Measurements from ENCODE around the gene TAF10.

Gene TAF10

GRCh38 chr11:6619004-6619745 lies 7.2 kb upstream of the TAF10 start, which contains the start of gene TPP1:
TPP1 (minus strand) TSS chr11:6619422; CDS start chr11:6619400, 22 bp downstream.
- TF ChIP-seq EZH2 (IDR thresholded peaks at IDR 0.05; ENCODE audit: borderline replicate concordance, low read length), result no peak
- TF ChIP-seq, protein P1, sequence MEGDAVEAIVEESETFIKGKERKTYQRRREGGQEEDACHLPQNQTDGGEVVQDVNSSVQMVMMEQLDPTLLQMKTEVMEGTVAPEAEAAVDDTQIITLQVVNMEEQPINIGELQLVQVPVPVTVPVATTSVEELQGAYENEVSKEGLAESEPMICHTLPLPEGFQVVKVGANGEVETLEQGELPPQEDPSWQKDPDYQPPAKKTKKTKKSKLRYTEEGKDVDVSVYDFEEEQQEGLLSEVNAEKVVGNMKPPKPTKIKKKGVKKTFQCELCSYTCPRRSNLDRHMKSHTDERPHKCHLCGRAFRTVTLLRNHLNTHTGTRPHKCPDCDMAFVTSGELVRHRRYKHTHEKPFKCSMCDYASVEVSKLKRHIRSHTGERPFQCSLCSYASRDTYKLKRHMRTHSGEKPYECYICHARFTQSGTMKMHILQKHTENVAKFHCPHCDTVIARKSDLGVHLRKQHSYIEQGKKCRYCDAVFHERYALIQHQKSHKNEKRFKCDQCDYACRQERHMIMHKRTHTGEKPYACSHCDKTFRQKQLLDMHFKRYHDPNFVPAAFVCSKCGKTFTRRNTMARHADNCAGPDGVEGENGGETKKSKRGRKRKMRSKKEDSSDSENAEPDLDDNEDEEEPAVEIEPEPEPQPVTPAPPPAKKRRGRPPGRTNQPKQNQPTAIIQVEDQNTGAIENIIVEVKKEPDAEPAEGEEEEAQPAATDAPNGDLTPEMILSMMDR (IDR thresholded peaks at IDR 0.05; ENCODE audit: low read length), result no peak
- Histone ChIP-seq H2AFZ (ENCODE audit: low read length) (peak within 1 kb of the TSS; percentile 50; the same call in 1 of the 2 replicates), H3F3A (ENCODE audit: insufficient read depth, low read length) (no peaks in the 10 kb centered on the region), H3K9ac (ENCODE audit: low read length) (peak within 1 kb of the TSS; percentile 74), H3K4me3 (ENCODE audit: low read depth, low read length, poor library complexity, severe bottlenecking) (peak within 1 kb of the TSS; percentile 82), H3K4me1 (ENCODE audit: insufficient read depth, low read length, severe bottlenecking) (peaks cover 19% of the 10 kb centered on the region), H3K9me2 (ENCODE audit: low read depth, low read length) (no peaks in the 10 kb centered on the region), H3K4me2 (ENCODE audit: low read length) (peak within 1 kb of the TSS; percentile 93), H3K27ac (ENCODE audit: low read depth, low read length, poor library complexity, severe bottlenecking) (no peak within 1 kb of the TSS), H3K9me3 (ENCODE audit: low read length) (no peaks in the 10 kb centered on the region), H4K20me1 (ENCODE audit: insufficient read depth, low read length) (no peaks in the 10 kb centered on the region), H3K79me2 (ENCODE audit: insufficient read depth, low read length) (no peaks in the 10 kb centered on the region), H3K27me3 (ENCODE audit: insufficient read depth, low read length) (0 out of 2 replicates have a peak, but pooled peaks cover 4% of the 10 kb centered on the region), H3K36me3 (ENCODE audit: insufficient read depth, low read length) (0 out of 2 replicates have a peak, but pooled peaks cover 4% of the 10 kb centered on the region)

DNA sequence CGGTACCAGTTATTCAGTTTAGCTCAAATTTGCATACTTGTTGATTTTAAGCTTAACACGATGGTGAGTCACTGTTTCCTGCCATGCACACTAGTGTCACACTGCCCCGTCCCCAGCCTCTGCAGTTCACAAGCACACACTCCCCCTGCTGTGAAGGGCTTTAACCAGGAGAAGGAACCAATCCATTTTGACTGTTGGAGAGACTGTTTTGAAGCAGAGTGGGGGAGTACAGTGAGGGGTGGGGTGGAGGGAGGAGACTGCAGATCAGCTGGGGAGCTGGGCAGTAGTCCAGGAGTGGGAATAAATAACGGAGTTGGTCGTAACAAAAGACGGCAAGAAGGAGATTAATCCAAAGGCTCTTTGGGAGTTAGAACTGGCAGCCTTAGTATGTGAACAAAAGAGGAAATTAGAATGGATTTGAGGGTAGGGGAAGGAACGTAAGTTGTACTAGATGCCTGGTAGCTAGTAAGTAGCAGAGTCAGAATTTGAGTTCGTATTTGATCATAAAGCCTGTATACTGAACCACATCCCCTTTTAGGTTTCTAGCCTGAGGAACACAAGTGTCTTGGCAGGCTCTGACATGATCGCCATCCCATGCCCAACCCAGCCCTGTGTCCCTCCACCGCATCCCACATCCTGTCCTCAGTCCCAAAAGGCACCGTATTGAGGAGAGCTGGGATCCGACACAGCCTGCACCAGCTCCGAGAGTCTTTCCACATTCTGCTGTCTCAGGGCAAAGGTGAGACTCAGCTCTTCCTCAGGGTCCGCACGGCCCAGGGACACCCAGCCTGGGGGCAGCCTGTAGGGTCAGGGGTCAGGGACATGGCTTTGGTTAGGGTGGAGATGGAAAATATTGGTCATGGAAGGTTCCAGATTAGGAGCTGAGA lies 6.3 kb upstream of the TAF10 start:
- Histone ChIP-seq H3K9me3 (ENCODE audit: low read length) (no peaks in the 10 kb centered on the region), H3K36me3 (ENCODE audit: insufficient read depth, low read length) (0 out of 2 replicates have a peak, but pooled peaks cover 4% of the 10 kb centered on the region), H3F3A (ENCODE audit: insufficient read depth, low read length) (no peaks in the 10 kb centered on the region), H3K4me3 (ENCODE audit: low read depth, low read length, poor library complexity, severe bottlenecking) (peak overlapping the region; percentile 82), H3K27me3 (ENCODE audit: insufficient read depth, low read length) (0 out of 2 replicates have a peak, but pooled peaks cover under 1% of the 10 kb centered on the region), H3K79me2 (ENCODE audit: insufficient read depth, low read length) (no peaks in the 10 kb centered on the region), H3K9me2 (ENCODE audit: low read depth, low read length) (no peaks in the 10 kb centered on the region), H3K9ac (ENCODE audit: low read length) (peak overlapping the region; percentile 74), H3K27ac (ENCODE audit: low read depth, low read length, poor library complexity, severe bottlenecking) (no peak overlapping the region), H2AFZ (ENCODE audit: low read length) (no peak overlapping the region), H3K4me1 (ENCODE audit: insufficient read depth, low read length, severe bottlenecking) (peaks cover 19% of the 10 kb centered on the region), H3K4me2 (ENCODE audit: low read length) (peak overlapping the region; percentile 93), H4K20me1 (ENCODE audit: insufficient read depth, low read length) (no peaks in the 10 kb centered on the region)
- TF ChIP-seq EZH2 (IDR thresholded peaks at IDR 0.05; ENCODE audit: borderline replicate concordance, low read length), result no peak
- TF ChIP-seq, protein P1 (IDR thresholded peaks at IDR 0.05; ENCODE audit: low read length), result no peak

DNA sequence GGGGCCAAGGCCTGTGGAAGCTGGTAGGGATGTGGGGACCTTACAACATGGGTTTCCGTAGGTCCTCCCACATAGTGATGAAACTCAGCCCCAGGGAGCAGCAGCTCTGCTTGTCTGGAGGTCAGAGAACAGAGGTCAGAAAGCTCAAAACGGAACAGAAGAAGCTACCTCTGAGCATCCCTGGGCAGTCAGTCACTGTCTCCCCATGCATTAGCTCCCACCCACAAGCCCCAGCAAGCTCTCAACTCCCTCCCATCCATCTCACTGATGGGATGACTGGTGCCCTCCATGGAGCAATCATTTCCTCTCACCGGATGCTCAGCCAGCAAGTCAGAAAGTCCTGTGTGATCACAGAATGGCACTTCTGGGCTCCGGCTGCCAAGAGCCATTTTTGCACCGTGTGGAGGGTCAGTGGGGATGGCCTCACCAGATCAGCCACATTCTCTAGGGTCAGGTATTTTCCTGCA lies 5.3 kb upstream of the TAF10 start:
- Histone ChIP-seq H3K9me3 (ENCODE audit: low read length) (no peaks in the 10 kb centered on the region), H3K4me3 (ENCODE audit: low read depth, low read length, poor library complexity, severe bottlenecking) (no peak overlapping the region), H3K9me2 (ENCODE audit: low read depth, low read length) (no peaks in the 10 kb centered on the region), H4K20me1 (ENCODE audit: insufficient read depth, low read length) (no peaks in the 10 kb centered on the region), H3K27me3 (ENCODE audit: insufficient read depth, low read length) (no peaks in the 10 kb centered on the region), H3K36me3 (ENCODE audit: insufficient read depth, low read length) (0 out of 2 replicates have a peak, but pooled peaks cover 4% of the 10 kb centered on the region), H2AFZ (ENCODE audit: low read length) (no peak overlapping the region), H3K27ac (ENCODE audit: low read depth, low read length, poor library complexity, severe bottlenecking) (no peak overlapping the region), H3K9ac (ENCODE audit: low read length) (no peak overlapping the region), H3K4me2 (ENCODE audit: low read length) (no peak overlapping the region), H3K79me2 (ENCODE audit: insufficient read depth, low read length) (no peaks in the 10 kb centered on the region), H3K4me1 (ENCODE audit: insufficient read depth, low read length, severe bottlenecking) (peaks cover 27% of the 10 kb centered on the region), H3F3A (ENCODE audit: insufficient read depth, low read length) (no peaks in the 10 kb centered on the region)
- TF ChIP-seq, protein P1 (IDR thresholded peaks at IDR 0.05; ENCODE audit: low read length), result no peak
- no peak for TF ChIP-seq EZH2 (IDR thresholded peaks at IDR 0.05; ENCODE audit: borderline replicate concordance, low read length)
